ENCODE results near the gene SPEM3. TPM values are rescaled to one million over a fixed set of nuclear protein-coding genes. Genes with fewer than 3 reads are reported as not detected.

Gene SPEM3
- total and polyA plus RNA-seq, 2 of the 13 experiments (the other 11 are each of a cell fraction or from before 2014, with no cell fraction given): not detected

- no peak for TF ChIP-seq ZNF142 (CRISPR knock-in tag; IDR thresholded peaks at IDR 0.05)
- no peak for TF ChIP-seq ZNF20 (CRISPR knock-in tag; IDR thresholded peaks at IDR 0.05)
- no peak for TF ChIP-seq MBD4 (IDR thresholded peaks at IDR 0.05; ENCODE audit: borderline replicate concordance, low read length)
- no peak for TF ChIP-seq MZF1 (CRISPR knock-in tag; IDR thresholded peaks at IDR 0.05; ENCODE audit: borderline replicate concordance)
- TF ChIP-seq USF2 (IDR thresholded peaks at IDR 0.05; ENCODE audit: low read depth, low read length): no peak
- TF ChIP-seq USF2 (CRISPR knock-in tag; IDR thresholded peaks at IDR 0.05; ENCODE audit: borderline replicate concordance): no peak
Observed at GRCh38 chr17:7425756-7426155, 2.9 kb upstream of the SPEM3 start (continued).

Measured in HepG2 (cell line).